ENCODE results near the gene CHST9.

Gene CHST9

GRCh38 chr18:27144672-27145071 lies 40.4 kb downstream of the CHST9 start:
- ChIA-PET POLR2A (no interaction called here), CTCF (no interaction called here)
- H3K4me3 ChIP-seq (ENCODE audit: low read depth, low read length) = no peak overlapping the region
- no peak for TF ChIP-seq CTCF (IDR thresholded peaks at IDR 0.05; ENCODE audit: insufficient read depth, low read length, missing control alignments)
- DNase-seq (ENCODE audit: low read depth, low spot score) = no peak

GRCh38 chr18:27143580-27144287 lies 41.4 kb downstream of the CHST9 start:
- ChIA-PET CTCF (no interaction called here), POLR2A (no interaction called here)
- DNase-seq (ENCODE audit: low read depth, low spot score) = no peak
- no peak overlapping the region for H3K4me3 ChIP-seq (ENCODE audit: low read depth, low read length)
- no peak for TF ChIP-seq CTCF (IDR thresholded peaks at IDR 0.05; ENCODE audit: insufficient read depth, low read length, missing control alignments)

- POLR2A ChIA-PET = no interaction called here
- TF ChIP-seq CTCF (IDR thresholded peaks at IDR 0.05; ENCODE audit: insufficient read depth, low read length, missing control alignments) = no peak
- CTCF ChIA-PET = no interaction called here
- no peak overlapping the region for H3K4me3 ChIP-seq (ENCODE audit: low read depth, low read length)
- no peak for DNase-seq (ENCODE audit: low read depth, low spot score)
Measured at GRCh38 chr18:27142891-27143290, 42.2 kb downstream of the CHST9 start.

GRCh38 chr18:27141876-27142275 lies 43.2 kb downstream of the CHST9 start:
- no peak for DNase-seq (ENCODE audit: low read depth, low spot score)
- CTCF ChIA-PET = no interaction called here
- POLR2A ChIA-PET = no interaction called here
- TF ChIP-seq CTCF (IDR thresholded peaks at IDR 0.05; ENCODE audit: insufficient read depth, low read length, missing control alignments) = no peak
- H3K4me3 ChIP-seq (ENCODE audit: low read depth, low read length) = no peak overlapping the region

- no peak overlapping the region for H3K4me3 ChIP-seq (ENCODE audit: low read depth, low read length)
- POLR2A ChIA-PET = no interaction called here
- no peak for DNase-seq (ENCODE audit: low read depth, low spot score)
- no peak for TF ChIP-seq CTCF (IDR thresholded peaks at IDR 0.05; ENCODE audit: insufficient read depth, low read length, missing control alignments)
- CTCF ChIA-PET = no interaction called here
Measured at GRCh38 chr18:27138079-27138478, 47.0 kb downstream of the CHST9 start.

GRCh38 chr18:27136208-27136535 lies 48.9 kb downstream of the CHST9 start:
- ChIA-PET CTCF (no interaction called here), POLR2A (no interaction called here)
- no peak for TF ChIP-seq CTCF (IDR thresholded peaks at IDR 0.05; ENCODE audit: insufficient read depth, low read length, missing control alignments)
- H3K4me3 ChIP-seq (ENCODE audit: low read depth, low read length) = no peak overlapping the region
- no peak for DNase-seq (ENCODE audit: low read depth, low spot score)
